HUES64 (cell line): Measurements from ENCODE around the gene ZNF772.

ENCODE experiments used
- H3K27ac ChIP-seq: 2 replicates; pipeline ENCODE4 v1.7.0; 2013; ENCODE audit warnings: low read depth, low read length, inconsistent platforms
- H3K27me3 ChIP-seq: 2 replicates; pipeline ENCODE4 v1.6.1; 2013; ENCODE audit warnings: mild to moderate bottlenecking, low read length; ENCODE audit not compliant: insufficient read depth
- H3K36me3 ChIP-seq: 2 replicates; pipeline ENCODE4 v1.6.1; 2013; ENCODE audit warnings: mild to moderate bottlenecking, low read length; ENCODE audit not compliant: insufficient read depth
- H3K4me1 ChIP-seq: 2 replicates; pipeline ENCODE4 v1.6.1; 2013; ENCODE audit warnings: mild to moderate bottlenecking, low read length, moderate library complexity; ENCODE audit not compliant: insufficient read depth
- H3K4me3 ChIP-seq: 2 replicates; pipeline ENCODE4 v1.5.1; 2013; ENCODE audit warnings: mild to moderate bottlenecking, low read length, moderate library complexity
- H3K9ac ChIP-seq: 2 replicates; pipeline ENCODE4 v1.6.1; 2013; ENCODE audit warnings: mild to moderate bottlenecking, low read depth, low read length
- H3K9me3 ChIP-seq: 2 replicates; pipeline ENCODE4 v1.6.1; 2013; ENCODE audit warnings: low read depth, low read length; ENCODE audit not compliant: insufficient read depth
- WGBS: fragments of 150-250, 120-280 bp; methylation state at CpG from one replicate; pipeline ENCODE4 v1.1.7; 2013; ENCODE audit warnings: missing lambda C conversion rate; 5-methylcytosine and 5-hydroxymethylcytosine counted together

ZNF772 gene

DNA sequence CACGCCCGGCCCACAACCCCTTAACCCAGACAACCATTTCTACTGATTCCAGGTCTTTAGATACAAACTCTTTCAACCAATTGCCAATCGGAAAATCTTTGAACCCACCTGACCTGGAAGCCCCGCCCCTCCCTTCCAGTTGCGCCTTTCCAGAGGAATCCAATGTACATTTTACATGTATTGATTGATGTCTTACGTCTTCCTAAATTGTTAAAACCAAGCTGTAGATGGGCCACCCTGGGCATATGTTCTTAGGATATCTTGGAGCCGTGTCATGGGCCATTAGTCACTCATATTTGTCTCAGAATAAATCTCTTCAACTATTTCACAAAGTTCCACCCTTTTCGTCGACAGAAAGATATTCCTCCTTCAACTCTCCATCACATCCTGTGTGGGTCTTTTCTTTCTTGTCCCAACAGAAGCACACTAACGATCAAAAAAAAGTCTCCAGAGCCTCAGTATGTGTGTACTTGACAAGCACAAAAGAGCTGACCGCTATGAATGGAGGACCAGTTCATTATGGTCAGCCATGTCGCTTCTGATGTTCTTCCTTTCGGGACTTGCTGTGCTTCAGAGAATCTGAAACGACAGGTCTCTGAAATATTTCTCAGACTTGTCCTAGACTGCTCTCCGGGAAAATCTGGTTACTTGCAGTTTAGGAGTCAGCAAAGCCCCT lies 42.8 kb downstream of the ZNF772 start:
- H3K27ac ChIP-seq = peak overlapping the region; percentile 72

GRCh38 chr19:57421037-57421436 lies 56.3 kb downstream of the ZNF772 start:
- H3K4me3 ChIP-seq = no peak overlapping the region
- peaks cover 33% of the 10 kb centered on the region for H3K36me3 ChIP-seq
- no peaks in the 10 kb centered on the region for H3K4me1 ChIP-seq
- H3K27ac ChIP-seq = no peak overlapping the region
- no peaks in the 10 kb centered on the region for H3K9me3 ChIP-seq
- 100% methylated on average over 1 of the region's 3 CpGs for WGBS
- no peak overlapping the region for H3K9ac ChIP-seq
- no peaks in the 10 kb centered on the region for H3K27me3 ChIP-seq

More for the DNA sequence above, 42.8 kb downstream of the ZNF772 start:
- WGBS = 38% methylated on average over 15 of the region's 15 CpGs
- Histone ChIP-seq H3K4me3 (peak overlapping the region; percentile 81), H3K9ac (peak overlapping the region; percentile 91), H3K36me3 (peaks cover 12% of the 10 kb centered on the region), H3K9me3 (no peaks in the 10 kb centered on the region), H3K4me1 (peaks cover 9% of the 10 kb centered on the region; the same call in 1 of the 2 replicates), H3K27me3 (no peaks in the 10 kb centered on the region)

- 94% methylated on average over 4 of the region's 4 CpGs for WGBS
- H3K4me1 ChIP-seq = no peaks in the 10 kb centered on the region
These were observed 57.9 kb downstream of the ZNF772 start for GRCh38 chr19:57419439-57419838.

More at GRCh38 chr19:57419439-57419838, 57.9 kb downstream of the ZNF772 start:
- peaks cover 33% of the 10 kb centered on the region for H3K36me3 ChIP-seq
- H3K9ac ChIP-seq = no peak overlapping the region
- no peaks in the 10 kb centered on the region for H3K27me3 ChIP-seq
- no peak overlapping the region for H3K27ac ChIP-seq
- no peaks in the 10 kb centered on the region for H3K9me3 ChIP-seq
- H3K4me3 ChIP-seq = no peak overlapping the region
